H9 (cell line): ENCODE results near the gene MED10. TPM values are rescaled to one million over a fixed set of nuclear protein-coding genes. Genes with fewer than 3 reads are reported as not detected.
"Not testable (repeated sequence)": the region's sequence is repeated elsewhere in the genome, so short reads cannot be mapped to it uniquely, and the experiment has no call there.

Source experiments
- DNase-seq: peaks from one replicate; pipeline ENCODE4 v3.0.0-alpha.2; 2017
- H2AFZ ChIP-seq: one replicate; pipeline ENCODE4 v1.6.1; 2013; ENCODE audit warnings: mild to moderate bottlenecking, low read length, control low read depth, moderate library complexity
- H2AK5ac ChIP-seq: 2 replicates; pipeline ENCODE4 v1.6.1; 2013; ENCODE audit warnings: low read length, control low read depth, mixed read lengths; ENCODE audit not compliant: insufficient read length
- H2BK120ac ChIP-seq: one replicate; pipeline ENCODE4 v1.6.1; 2013; ENCODE audit warnings: low read depth, mild to moderate bottlenecking, low read length, control low read depth, inconsistent platforms; ENCODE audit not compliant: poor library complexity, severe bottlenecking
- H2BK12ac ChIP-seq: 2 replicates; pipeline ENCODE4 v1.6.1; 2013; ENCODE audit warnings: low read length, control low read depth, mixed read lengths, low read depth; ENCODE audit not compliant: insufficient read length
- H2BK15ac ChIP-seq: 2 replicates; pipeline ENCODE4 v1.6.1; 2013; ENCODE audit warnings: low read depth, low read length, control low read depth
- H2BK20ac ChIP-seq: one replicate; pipeline ENCODE4 v1.6.1; 2013; ENCODE audit warnings: low read depth, mild to moderate bottlenecking, low read length, control low read depth, inconsistent platforms; ENCODE audit not compliant: poor library complexity, severe bottlenecking
- H2BK5ac ChIP-seq: 2 replicates; pipeline ENCODE4 v1.6.1; 2013; ENCODE audit warnings: low read length, control low read depth, mixed read lengths; ENCODE audit not compliant: insufficient read length
- H3K14ac ChIP-seq: 2 replicates; pipeline ENCODE4 v1.6.1; 2013; ENCODE audit warnings: low read length, control low read depth; ENCODE audit not compliant: insufficient read depth
- H3K18ac ChIP-seq: 2 replicates; pipeline ENCODE4 v1.6.1; 2013; ENCODE audit warnings: low read depth, mild to moderate bottlenecking, mixed read lengths, low read length, control low read depth; ENCODE audit not compliant: insufficient read length
- H3K23ac ChIP-seq: 2 replicates; pipeline ENCODE4 v1.6.1; 2013; ENCODE audit warnings: low read length, control low read depth, mixed read lengths, low read depth; ENCODE audit not compliant: insufficient read length
- H3K23me2 ChIP-seq: 2 replicates; pipeline ENCODE4 v1.6.1; 2013; ENCODE audit warnings: low read depth, mild to moderate bottlenecking, mixed read lengths, low read length, control low read depth; ENCODE audit not compliant: insufficient read length, poor library complexity, severe bottlenecking
- H3K27ac ChIP-seq: 2 replicates; pipeline ENCODE4 v1.5.1; 2013; ENCODE audit warnings: low read length, control low read depth, mixed read lengths, low read depth; ENCODE audit not compliant: insufficient read length
- H3K27me3 ChIP-seq: 2 replicates; pipeline ENCODE4 v1.6.1; 2013; ENCODE audit warnings: low read length, control low read depth, inconsistent platforms; ENCODE audit not compliant: insufficient read depth
- H3K4ac ChIP-seq: 2 replicates; pipeline ENCODE4 v1.6.1; 2013; ENCODE audit warnings: low read depth, mild to moderate bottlenecking, control low read depth, inconsistent platforms, low read length, moderate library complexity
- H3K4me1 ChIP-seq: 2 replicates; pipeline ENCODE4 v1.6.1; 2013; ENCODE audit warnings: low read length, control low read depth, inconsistent platforms; ENCODE audit not compliant: insufficient read depth
- H3K4me2 ChIP-seq: 2 replicates; pipeline ENCODE4 v1.6.1; 2013; ENCODE audit warnings: low read length, control low read depth, mixed read lengths; ENCODE audit not compliant: insufficient read length, insufficient read depth
- H3K56ac ChIP-seq: 2 replicates; pipeline ENCODE4 v1.6.1; 2013; ENCODE audit warnings: low read depth, mild to moderate bottlenecking, mixed read lengths, low read length, control low read depth; ENCODE audit not compliant: insufficient read length
- H3K79me1 ChIP-seq: 2 replicates; pipeline ENCODE4 v1.6.1; 2013; ENCODE audit warnings: low read depth, mild to moderate bottlenecking, moderate library complexity, low read length, control low read depth, inconsistent platforms; ENCODE audit not compliant: insufficient read depth, poor library complexity, severe bottlenecking
- H3K79me2 ChIP-seq: 2 replicates; pipeline ENCODE4 v1.6.1; 2013; ENCODE audit warnings: low read length, control low read depth, inconsistent platforms; ENCODE audit not compliant: insufficient read depth
- H3K9ac ChIP-seq: 2 replicates; pipeline ENCODE4 v1.6.1; 2013; ENCODE audit warnings: low read length, control low read depth, mixed read lengths; ENCODE audit not compliant: insufficient read length; ENCODE audit errors: extremely low read depth
- H3K9me3 ChIP-seq: one replicate; pipeline ENCODE4 v1.6.1; 2013; ENCODE audit warnings: low read depth, low read length, inconsistent platforms; ENCODE audit not compliant: control insufficient read depth
- H3T11ph ChIP-seq: one replicate; pipeline ENCODE4 v1.6.1; 2013; ENCODE audit warnings: mild to moderate bottlenecking, low read length, control low read depth, inconsistent platforms
- H4K20me1 ChIP-seq: one replicate; pipeline ENCODE4 v1.6.1; 2013; ENCODE audit not compliant: control insufficient read depth, insufficient read length, insufficient read depth
- H4K5ac ChIP-seq: 2 replicates; pipeline ENCODE4 v1.6.1; 2013; ENCODE audit warnings: low read depth, mild to moderate bottlenecking, mixed read lengths, low read length, control low read depth; ENCODE audit not compliant: insufficient read length
- H4K8ac ChIP-seq: replicated peaks from 2 replicates; pipeline ENCODE4 v1.6.1; 2013; ENCODE audit warnings: low read length, control low read depth, mixed read lengths, low read depth; ENCODE audit not compliant: insufficient read length
- H4K91ac ChIP-seq: 2 replicates; pipeline ENCODE4 v1.6.1; 2013; ENCODE audit warnings: low read depth, mild to moderate bottlenecking, moderate library complexity, mixed read lengths, low read length, control low read depth; ENCODE audit not compliant: insufficient read length
- H3K27ac Mint-ChIP-seq, 3 experiments: 2 replicates in 2 of 3; 3 replicates in 1 of 3; pipeline ENCODE4 v1.8.0; 2020 to 2021; ENCODE audit warnings: mixed read lengths in 3 of 3, mild to moderate bottlenecking in 1 of 3, moderate library complexity in 1 of 3
- H3K27me3 Mint-ChIP-seq: 2 replicates; pipeline ENCODE4 v1.8.0; 2021; ENCODE audit warnings: low read depth, mild to moderate bottlenecking, moderate library complexity, mixed read lengths
- H3K36me3 Mint-ChIP-seq, 3 experiments: 2 replicates in 2 of 3; 3 replicates in 1 of 3; pipeline ENCODE4 v1.8.0; 2020 to 2021; ENCODE audit warnings: low read depth in 3 of 3, mixed read lengths in 3 of 3; ENCODE audit not compliant: insufficient read depth in 1 of 3
- H3K4me1 Mint-ChIP-seq, 2 experiments: 2 replicates each; pipeline ENCODE4 v1.8.0; 2020; ENCODE audit warnings: mixed read lengths in 2 of 2
- H3K4me3 Mint-ChIP-seq, 2 experiments: 2 replicates in 1 of 2; 3 replicates in 1 of 2; pipeline ENCODE4 v1.8.0; 2020 to 2021; ENCODE audit warnings: mild to moderate bottlenecking in 2 of 2, mixed read lengths in 2 of 2, moderate library complexity in 1 of 2
- H3K9me3 Mint-ChIP-seq, 2 experiments: 2 replicates in 1 of 2; 3 replicates in 1 of 2; pipeline ENCODE4 v1.8.0; 2020; ENCODE audit warnings: mild to moderate bottlenecking in 2 of 2, mixed read lengths in 2 of 2, moderate library complexity in 1 of 2
- CTCF ChIP-seq: fragments of 200-600 bp; sonication (generic); conservative IDR thresholded peaks from 3 replicates; pipeline ENCODE4 v1.8.0; 2021; ENCODE audit warnings: antibody characterized with exemption, mild to moderate bottlenecking
- WGBS: extraction: QIAGEN DNeasy Blood & Tissue Kit; methylation state at CpG from one replicate; pipeline ENCODE4 v1.1.7; 2013; ENCODE audit warnings: missing lambda C conversion rate, low lambda C conversion rate, mixed read lengths; ENCODE audit not compliant: insufficient read length; ENCODE audit errors: extremely low coverage; 5-methylcytosine and 5-hydroxymethylcytosine counted together
- total RNA-seq: library from RNA; stranded (reverse); gene quantifications from 2 replicates; pipeline ENCODE4 v1.2.1, GENCODE V29; 2021

The MED10 gene
- total RNA-seq, 1 experiment from 2014 or later: 35.3 TPM

DNA sequence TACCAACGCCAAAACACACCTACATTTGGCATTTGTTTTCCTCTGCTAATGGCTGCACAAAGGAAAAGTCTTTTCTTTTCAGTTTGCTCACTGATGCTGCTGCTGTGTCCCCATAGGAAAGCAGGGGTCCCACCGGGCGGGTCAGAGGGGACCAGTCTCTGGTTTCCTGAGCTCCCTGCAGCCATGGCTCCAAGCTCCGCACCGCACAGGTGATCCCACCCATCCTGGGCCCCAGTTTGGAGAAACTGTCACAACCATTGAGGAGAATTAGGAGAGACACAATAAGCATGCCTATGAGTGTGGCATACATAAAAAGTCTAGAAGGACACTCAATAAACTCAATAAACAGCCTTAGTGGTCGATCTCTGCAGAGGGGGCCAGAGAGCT lies 19.9 kb downstream of the MED10 start:
- no peak overlapping the region for H3K27ac Mint-ChIP-seq
- H2AK5ac ChIP-seq: no peak overlapping the region
- no peaks in the 10 kb centered on the region for H3K79me2 ChIP-seq
- H3K9me3 Mint-ChIP-seq: no peaks in the 10 kb centered on the region
- H4K8ac ChIP-seq: no peak overlapping the region
- no peak overlapping the region for H3K23ac ChIP-seq
- H3K14ac ChIP-seq: no peak overlapping the region
- H3K4me3 Mint-ChIP-seq: no peak overlapping the region
- H3K4me1 Mint-ChIP-seq: peaks cover 6 to 7% of the 10 kb centered on the region in 2 experiments
- H3K9ac ChIP-seq: no peak overlapping the region
- no peak overlapping the region for H2BK12ac ChIP-seq
- H3K27ac ChIP-seq: no peak overlapping the region
- H3K4me1 ChIP-seq: no peaks in the 10 kb centered on the region
- H4K5ac ChIP-seq: no peak overlapping the region
- H3T11ph ChIP-seq: no peak overlapping the region
- no peak overlapping the region for H3K18ac ChIP-seq
- H3K9me3 ChIP-seq: no peaks in the 10 kb centered on the region
- H3K27me3 ChIP-seq: no peaks in the 10 kb centered on the region
- no peak for TF ChIP-seq CTCF
- H2BK20ac ChIP-seq: no peak overlapping the region
- H3K56ac ChIP-seq: no peak overlapping the region
- DNase-seq: peak; percentile 10
- WGBS: no CpG with 5 or more reads among the region's 6 CpGs
- no peak overlapping the region for H3K4me2 ChIP-seq
- H2AFZ ChIP-seq: no peak overlapping the region
- no peak overlapping the region for H2BK15ac ChIP-seq
- no peaks in the 10 kb centered on the region for H3K36me3 Mint-ChIP-seq
- H2BK120ac ChIP-seq: no peak overlapping the region
- H3K79me1 ChIP-seq: no peaks in the 10 kb centered on the region
- H4K91ac ChIP-seq: no peak overlapping the region
- H2BK5ac ChIP-seq: no peak overlapping the region
- peaks cover 12% of the 10 kb centered on the region for H3K27me3 Mint-ChIP-seq
- H3K4ac ChIP-seq: no peak overlapping the region
- no peaks in the 10 kb centered on the region for H3K23me2 ChIP-seq
- no peaks in the 10 kb centered on the region for H4K20me1 ChIP-seq

GRCh38 chr5:6357817-6358433 lies 20.4 kb downstream of the MED10 start:
- not testable (repeated sequence) for H4K5ac ChIP-seq, H4K91ac ChIP-seq, H3K79me2 ChIP-seq, H2AK5ac ChIP-seq, H2BK20ac ChIP-seq, H2AFZ ChIP-seq, H3K4me1 Mint-ChIP-seq, H3K79me1 ChIP-seq, H3K27me3 ChIP-seq, H3K27ac ChIP-seq, H3K9me3 ChIP-seq, H2BK5ac ChIP-seq, H3K4me2 ChIP-seq, H3K4me3 Mint-ChIP-seq, H2BK15ac ChIP-seq, H3K14ac ChIP-seq, H3K9me3 Mint-ChIP-seq, H4K8ac ChIP-seq, DNase-seq, H3K4me1 ChIP-seq, H3K56ac ChIP-seq, H3K4ac ChIP-seq, H2BK120ac ChIP-seq, H4K20me1 ChIP-seq, H3K23ac ChIP-seq, H3K9ac ChIP-seq, H2BK12ac ChIP-seq, H3T11ph ChIP-seq, H3K27ac Mint-ChIP-seq, H3K18ac ChIP-seq, H3K23me2 ChIP-seq, H3K36me3 Mint-ChIP-seq
- H3K27me3 Mint-ChIP-seq: peaks cover 12% of the 10 kb centered on the region
- no CpG with 5 or more reads among the region's 8 CpGs for WGBS
